ENCODE measurements around the gene ANO1. TPM values are rescaled to one million over a fixed set of nuclear protein-coding genes. Genes with fewer than 3 reads are reported as not detected.
A peak's percentile ranks its signal among the peaks of the same experiment; 100 is the strongest.

ANO1 gene
- total RNA-seq, 4 donors from 2014 or later, result 2.3 to 9.2 (median 4.2) TPM

GRCh38 chr11:70134490-70134889 lies 56.4 kb downstream of the ANO1 start:
- in situ Hi-C loops (cut with MboI; ENCODE audit: low sequenced_read_pairs in 4 of 4) (no loop called here), intact Hi-C loops (cut with DNase I; ENCODE audit: low total_unique reads) (no loop called here)
- Histone ChIP-seq H3K4me1 (no peaks in the 10 kb centered on the region), H3K36me3 (no peaks in the 10 kb centered on the region), H3K9me3 (no peaks in the 10 kb centered on the region), H3K27me3 (no peaks in the 10 kb centered on the region), H3K27ac (peak overlapping the region; percentile 1 to 58 (median 50)), H3K4me3 (no peak overlapping the region)
- TF ChIP-seq CTCF (IDR thresholded peaks at IDR 0.05 in 4 of 5, conservative IDR thresholded peaks at IDR 0.05 in 1 of 5) (no peak), POLR2A (IDR thresholded peaks at IDR 0.05) (no peak)
- DNase-seq (peak in 1 of 2 donors; percentile 16), ATAC-seq (no peak)

GRCh38 chr11:70135142-70135541 lies 57.0 kb downstream of the ANO1 start:
- no peaks in the 10 kb centered on the region for H3K27me3 ChIP-seq
- no peaks in the 10 kb centered on the region for H3K4me1 ChIP-seq
- no peaks in the 10 kb centered on the region for H3K36me3 ChIP-seq
- H3K9me3 ChIP-seq, result no peaks in the 10 kb centered on the region
- peak overlapping the region; percentile 41 to 58 (median 50) for H3K27ac ChIP-seq
- DNase-seq (no peak), ATAC-seq (no peak)
- no peak for TF ChIP-seq CTCF (IDR thresholded peaks at IDR 0.05 in 4 of 5, conservative IDR thresholded peaks at IDR 0.05 in 1 of 5)
- intact Hi-C loops (cut with DNase I; ENCODE audit: low total_unique reads), result no loop called here
- in situ Hi-C loops (cut with MboI; ENCODE audit: low sequenced_read_pairs in 4 of 4), result no loop called here
- no peak overlapping the region for H3K4me3 ChIP-seq

- in situ Hi-C loops (cut with MboI; ENCODE audit: low sequenced_read_pairs in 4 of 4) (no loop called here), intact Hi-C loops (cut with DNase I; ENCODE audit: low total_unique reads) (no loop called here)
- Histone ChIP-seq H3K4me3 (no peak overlapping the region), H3K9me3 (no peaks in the 10 kb centered on the region), H3K27me3 (peaks cover 0 to 3% (median 0%) of the 10 kb centered on the region in 3 donors), H3K36me3 (no peaks in the 10 kb centered on the region), H3K4me1 (no peaks in the 10 kb centered on the region), H3K27ac (peak overlapping the region in 3 of 4 donors; percentile 48 to 58 (median 51))
- TF ChIP-seq CTCF (IDR thresholded peaks at IDR 0.05 in 4 of 5, conservative IDR thresholded peaks at IDR 0.05 in 1 of 5) (no peak), POLR2A (IDR thresholded peaks at IDR 0.05) (no peak)
- no peak for DNase-seq
- ATAC-seq, result peak in 1 of 2 donors; percentile 45
These were observed 57.5 kb downstream of the ANO1 start for GRCh38 chr11:70135625-70136059.

- no peak for ATAC-seq
- intact Hi-C loops (cut with DNase I; ENCODE audit: low total_unique reads), result no loop called here
These were observed 59.3 kb downstream of the ANO1 start for GRCh38 chr11:70137383-70137782.

More at GRCh38 chr11:70137383-70137782, 59.3 kb downstream of the ANO1 start:
- DNase-seq, result no peak
- Histone ChIP-seq H3K4me3 (no peak overlapping the region), H3K4me1 (peaks cover 0 to 9% of the 10 kb centered on the region in 2 donors), H3K36me3 (no peaks in the 10 kb centered on the region), H3K27me3 (peaks cover 4 to 19% (median 15%) of the 10 kb centered on the region in 3 donors), H3K27ac (no peak overlapping the region), H3K9me3 (no peaks in the 10 kb centered on the region)
- TF ChIP-seq POLR2A (IDR thresholded peaks at IDR 0.05), result no peak
- no peak for TF ChIP-seq CTCF (IDR thresholded peaks at IDR 0.05 in 4 of 5, conservative IDR thresholded peaks at IDR 0.05 in 1 of 5)
- in situ Hi-C loops (cut with MboI; ENCODE audit: low sequenced_read_pairs in 4 of 4), result no loop called here
